MCF 10A (cell line): ENCODE data around the gene ISM2. TPM values are rescaled to one million over a fixed set of nuclear protein-coding genes. Genes with fewer than 3 reads are reported as not detected.
"Not testable (repeated sequence)": the region's sequence is repeated elsewhere in the genome, so short reads cannot be mapped to it uniquely, and the experiment has no call there.

Experiments
- Bru-seq: library from RNA; stranded (reverse); fragments of 400-500 nt; gene quantifications from one replicate; lab custom pipeline; 2021; lab: Mats Ljungman, UMichigan
- BruChase-seq, 2 experiments: library from RNA; stranded (reverse); fragments of 400-500 nt; gene quantifications; one replicate each; lab custom pipeline; 2021; lab: Mats Ljungman, UMichigan
- BruUV-seq: library from RNA; stranded (reverse); fragments of 400-500 nt; replicated peaks from 2 replicates; lab custom pipeline; 2021; lab: Mats Ljungman, UMichigan
- CTCF ChIA-PET: fragments of 300-600 bp; sonication (Branson Sonifier 250); formaldehyde crosslinking; extraction: SDS; loops from one replicate; lab custom pipeline; 2021; ENCODE audit warnings: antibody characterized with exemption, inconsistent platforms; lab: Yijun Ruan, JAX
- POLR2A ChIA-PET: fragments of 300-600, 350-650 bp; sonication (Branson Sonifier 250); formaldehyde crosslinking; extraction: SDS; loops from one replicate; lab custom pipeline; 2020; ENCODE audit warnings: antibody characterized with exemption, inconsistent platforms; lab: Yijun Ruan, JAX
- DNase-seq: peaks from one replicate; pipeline ENCODE4 v3.0.0-alpha.2; 2018; ENCODE audit not compliant: unreplicated experiment
- H3K27ac Mint-ChIP-seq: one replicate; pipeline ENCODE4 v1.8.0; 2022; ENCODE audit warnings: mild to moderate bottlenecking, low read depth, mixed read lengths; ENCODE audit not compliant: unreplicated experiment
- H3K27me3 Mint-ChIP-seq: one replicate; pipeline ENCODE4 v1.8.0; 2022; ENCODE audit warnings: mixed read lengths; ENCODE audit not compliant: insufficient read depth, unreplicated experiment
- H3K36me3 Mint-ChIP-seq: one replicate; pipeline ENCODE4 v1.8.0; 2022; ENCODE audit warnings: mild to moderate bottlenecking, moderate library complexity, mixed read lengths; ENCODE audit not compliant: insufficient read depth, unreplicated experiment
- H3K4me1 Mint-ChIP-seq: one replicate; pipeline ENCODE4 v1.8.0; 2022; ENCODE audit warnings: mixed read lengths; ENCODE audit not compliant: insufficient read depth, unreplicated experiment
- H3K4me3 Mint-ChIP-seq: one replicate; pipeline ENCODE4 v1.8.0; 2022; ENCODE audit warnings: mild to moderate bottlenecking, moderate library complexity, mixed read lengths; ENCODE audit not compliant: unreplicated experiment
- H3K9me3 Mint-ChIP-seq: one replicate; pipeline ENCODE4 v1.8.0; 2022; ENCODE audit warnings: mixed read lengths; ENCODE audit not compliant: unreplicated experiment
- CTCF ChIP-seq: fragments of 200-600 bp; IDR thresholded peaks from one replicate; pipeline ENCODE4 v1.8.0; 2022; ENCODE audit warnings: antibody characterized with exemption, mild to moderate bottlenecking; ENCODE audit not compliant: unreplicated experiment
- intact Hi-C: fragments of 100-400 bp; cut with micrococcal nuclease; formaldehyde crosslinking; loops from 2 replicates; pipeline ENCODE4 v1.14.1; 2022
- long read RNA-seq: library from polyadenylated mRNA; stranded (forward); transcript quantifications from one replicate; pipeline ENCODE4 v2.0.0, GENCODE V29; 2022
- total RNA-seq: library from RNA; stranded (reverse); gene quantifications from 2 replicates; pipeline ENCODE4 v1.2.3, GENCODE V29; 2022

Gene ISM2
- total RNA-seq (not detected in 2 replicates), Bru-seq, nascent RNA (percentile 10 among the genes with signal in this experiment), BruChase-seq, experiment 1, labeled RNA remaining after a 6-hour chase (percentile 8 among the genes with signal in this experiment), BruChase-seq, experiment 2, labeled RNA remaining after a 2-hour chase (percentile 7 among the genes with signal in this experiment)
- long read RNA-seq, result 0 reads

DNA sequence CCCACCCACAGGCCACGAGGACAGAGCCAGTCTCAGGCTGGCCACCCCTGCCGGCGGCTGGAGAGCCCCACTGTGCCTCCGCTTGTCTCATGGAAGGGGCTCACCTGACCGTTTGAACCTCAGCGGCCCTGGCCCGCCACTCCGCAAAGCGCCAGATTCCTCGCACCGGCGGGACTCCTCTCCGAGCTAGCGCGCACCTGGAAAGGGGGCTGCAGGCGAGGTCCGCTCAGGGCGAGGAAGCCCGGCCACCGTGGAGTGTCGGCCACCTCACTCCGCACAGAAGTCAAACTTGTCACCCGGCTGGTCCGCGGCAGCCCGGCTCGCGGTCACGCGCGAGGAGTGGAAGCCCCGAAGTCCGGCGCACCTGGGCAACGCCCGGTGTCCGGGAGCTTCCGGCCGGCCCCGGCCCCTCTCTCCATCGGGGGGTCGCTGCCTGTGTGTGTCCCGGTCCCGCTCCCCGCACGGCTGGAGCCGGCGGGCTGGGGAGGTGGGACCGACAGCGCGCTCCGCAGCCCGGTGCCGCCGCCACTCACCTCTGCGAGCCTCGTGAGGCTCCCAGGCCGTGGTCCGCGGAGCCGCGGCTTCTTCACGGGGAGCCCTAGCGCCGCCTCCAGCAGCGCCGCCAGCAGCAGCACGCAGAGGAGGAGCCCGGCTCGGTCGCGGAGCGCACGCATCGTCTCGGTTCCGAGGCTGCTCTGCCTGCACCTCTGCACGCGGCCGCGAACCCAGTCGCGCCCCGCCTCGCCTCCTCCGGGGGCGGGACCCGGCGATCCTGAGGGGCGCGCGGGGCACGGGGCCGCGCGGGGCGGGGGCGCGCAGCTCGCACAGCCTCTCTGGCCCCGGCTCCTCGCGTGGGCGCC lies at the start of gene ISM2:
TSS of gene ISM2 (minus strand) at position 697 of the 860 bp plus-strand sequence. CDS start at position 674, 23 bp downstream.
- no peak for TF ChIP-seq CTCF
- Mint-ChIP-seq H3K4me3 (no peak within 1 kb of the TSS), H3K9me3 (no peaks in the 10 kb centered on the region), H3K36me3 (no peaks in the 10 kb centered on the region), H3K27me3 (no peaks in the 10 kb centered on the region), H3K4me1 (no peaks in the 10 kb centered on the region), H3K27ac (no peak within 1 kb of the TSS)
- intact Hi-C loops, result no loop called here
- ChIA-PET CTCF (interaction anchor here (0.5 to 0.9 kb wide), 2 partner anchors 39 to 53 kb away, joined by 3 read pairs; no protein-coding TSS in a partner anchor), POLR2A (interaction anchor here (0.8 kb wide), 1 partner anchor 8 kb away, joined by 3 read pairs; no protein-coding TSS in a partner anchor)
- DNase-seq, result no peak
- no TSS peak for BruUV-seq

DNA sequence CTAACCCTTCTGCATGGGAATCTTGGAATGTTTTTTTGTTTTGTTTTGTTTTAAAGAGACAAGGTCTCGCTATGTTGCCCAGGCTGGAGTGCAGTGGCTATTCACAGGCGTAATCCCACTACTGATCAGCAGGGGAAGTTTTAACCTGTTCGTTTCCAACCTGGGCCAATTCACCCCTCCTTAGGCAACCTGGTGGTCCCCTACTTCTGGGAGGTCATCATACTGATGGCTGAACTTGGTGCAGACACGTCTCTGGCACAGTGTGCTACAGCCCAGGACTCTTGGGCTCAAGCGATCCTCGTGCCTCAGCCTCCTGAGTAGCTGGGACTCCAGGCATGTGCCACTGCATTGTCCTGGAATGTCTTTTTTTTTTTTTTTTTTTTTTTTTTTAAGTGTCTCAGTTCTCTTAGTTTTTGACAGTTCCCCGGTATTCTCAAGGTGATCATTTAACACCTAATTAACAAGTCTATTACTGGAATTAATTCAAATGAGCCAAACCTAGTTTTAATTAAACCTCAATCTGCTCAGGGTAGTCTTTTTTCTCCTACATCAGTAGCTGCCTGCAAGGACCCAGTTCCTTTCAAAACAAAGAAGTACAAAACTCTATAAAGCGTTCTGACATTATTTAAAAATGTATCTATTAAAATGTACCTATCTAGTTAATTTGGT lies 49.0 kb upstream of the ISM2 start:
- no TSS peak for BruUV-seq
- Mint-ChIP-seq H3K27me3 (no peaks in the 10 kb centered on the region), H3K9me3 (no peaks in the 10 kb centered on the region), H3K36me3 (peaks cover 62% of the 10 kb centered on the region), H3K27ac (no peak overlapping the region), H3K4me1 (no peaks in the 10 kb centered on the region), H3K4me3 (no peak overlapping the region)
- TF ChIP-seq CTCF, result peak; percentile 15
- POLR2A ChIA-PET, result interaction anchor here (0.7 kb wide), 1 partner anchor 170 kb away, joined by 3 read pairs; the partner anchor contains the start of gene SAMD15
- no peak for DNase-seq
- intact Hi-C loops, result no loop called here
- CTCF ChIA-PET, result interaction anchor here (0.5 to 9.3 kb wide), 5 partner anchors 9 to 233 kb away, joined by 3 to 74 read pairs (median 4); partner anchors contain the start of genes AHSA1 and VIPAS39

- intact Hi-C loops, H3K4me3 Mint-ChIP-seq, H3K4me1 Mint-ChIP-seq, H3K27ac Mint-ChIP-seq, BruUV-seq, H3K27me3 Mint-ChIP-seq, DNase-seq, H3K9me3 Mint-ChIP-seq: not testable (repeated sequence)
- CTCF ChIA-PET, result interaction anchor here (0.6 to 9.3 kb wide), 6 partner anchors 12 to 392 kb away, joined by 3 to 74 read pairs (median 3); partner anchors contain the start of genes AHSA1 and VIPAS39
- peaks cover 44% of the 10 kb centered on the region for H3K36me3 Mint-ChIP-seq
- POLR2A ChIA-PET, result interaction anchor here (0.7 kb wide), 2 partner anchors 71 to 330 kb away, joined by 3 to 4 read pairs; no protein-coding TSS in a partner anchor
Observed at GRCh38 chr14:77545171-77545570, 46.6 kb upstream of the ISM2 start.

GRCh38 chr14:77544571-77544970 lies 46.0 kb upstream of the ISM2 start:
- H3K4me3 Mint-ChIP-seq, result no peak overlapping the region
- peaks cover 42% of the 10 kb centered on the region for H3K36me3 Mint-ChIP-seq
- H3K27ac Mint-ChIP-seq, result no peak overlapping the region
- no peaks in the 10 kb centered on the region for H3K9me3 Mint-ChIP-seq
- no peak for TF ChIP-seq CTCF
- no peaks in the 10 kb centered on the region for H3K4me1 Mint-ChIP-seq
- POLR2A ChIA-PET, result interaction anchor here (0.7 kb wide), 2 partner anchors 71 to 331 kb away, joined by 3 to 4 read pairs; no protein-coding TSS in a partner anchor
- DNase-seq, result no peak
- no peaks in the 10 kb centered on the region for H3K27me3 Mint-ChIP-seq
- BruUV-seq, result no TSS peak
- CTCF ChIA-PET, result interaction anchor here (0.9 to 2.5 kb wide), 3 partner anchors 85 to 392 kb away, joined by 3 to 8 read pairs (median 3); no protein-coding TSS in a partner anchor
- intact Hi-C loops, result no loop called here
